Hepatocyte (in vitro differentiated cells): ENCODE measurements around the gene PLPP7. TPM values are rescaled to one million over a fixed set of nuclear protein-coding genes. Genes with fewer than 3 reads are reported as not detected.

ENCODE experiments used
- DNase-seq: peaks from one replicate; pipeline ENCODE4 v3.0.0-alpha.2; 2016; ENCODE audit warnings: low spot score
- H2AFZ ChIP-seq: fragments of 200-600 bp; sonication (generic); 2 replicates; pipeline ENCODE4 v1.6.0; 2016; ENCODE audit warnings: antibody characterized with exemption, mild to moderate bottlenecking
- H3K27ac ChIP-seq: fragments of 200-600 bp; sonication (generic); 2 replicates; pipeline ENCODE4 v1.5.1; 2016; ENCODE audit warnings: mild to moderate bottlenecking
- H3K27me3 ChIP-seq: fragments of 200-600 bp; sonication (generic); 2 replicates; pipeline ENCODE4 v1.6.1; 2016
- H3K36me3 ChIP-seq: fragments of 200-600 bp; sonication (generic); replicated peaks from 2 replicates; pipeline ENCODE4 v1.5.1; 2016; ENCODE audit warnings: low read depth; ENCODE audit not compliant: insufficient read depth
- H3K4me1 ChIP-seq: fragments of 200-600 bp; sonication (generic); 2 replicates; pipeline ENCODE4 v1.5.1; 2016; ENCODE audit warnings: mild to moderate bottlenecking, moderate library complexity; ENCODE audit not compliant: insufficient read depth
- H3K4me2 ChIP-seq: fragments of 200-600 bp; sonication (generic); 2 replicates; pipeline ENCODE4 v1.6.0; 2016
- H3K4me3 ChIP-seq: fragments of 200-600 bp; sonication (generic); 2 replicates; pipeline ENCODE4 v1.5.1; 2016; ENCODE audit warnings: mild to moderate bottlenecking
- H3K79me2 ChIP-seq: fragments of 200-600 bp; sonication (generic); 2 replicates; pipeline ENCODE4 v1.6.0; 2017; ENCODE audit warnings: mild to moderate bottlenecking
- H3K9me2 ChIP-seq: fragments of 200-600 bp; sonication (generic); replicated peaks from 2 replicates; pipeline ENCODE4 v1.6.0; 2017; ENCODE audit warnings: mild to moderate bottlenecking; ENCODE audit not compliant: insufficient read depth
- H3K9me3 ChIP-seq: fragments of 200-600 bp; sonication (generic); 2 replicates; pipeline ENCODE4 v1.5.1; 2016; ENCODE audit warnings: low read depth, mild to moderate bottlenecking
- H4K20me1 ChIP-seq: fragments of 200-600 bp; sonication (generic); 2 replicates; pipeline ENCODE4 v1.6.0; 2016; ENCODE audit warnings: mild to moderate bottlenecking; ENCODE audit not compliant: insufficient read depth, poor library complexity, severe bottlenecking
- EZH2 ChIP-seq: fragments of 200-600 bp; sonication (generic); IDR thresholded peaks from 2 replicates; pipeline ENCODE4 v1.6.1; 2016; ENCODE audit warnings: antibody characterized with exemption, mild to moderate bottlenecking, borderline replicate concordance
- EZH2phosphoT487 ChIP-seq: fragments of 200-600 bp; sonication (generic); IDR thresholded peaks from one replicate; pipeline ENCODE4 v1.6.1; 2018; ENCODE audit warnings: antibody characterized with exemption, mild to moderate bottlenecking, low read depth, moderate library complexity; ENCODE audit not compliant: unreplicated experiment, severe bottlenecking
- WGBS: methylation state at CpG from one replicate; pipeline ENCODE4 v1.1.6; 2016; ENCODE audit warnings: low lambda C conversion rate; ENCODE audit errors: missing lambda C conversion rate; 5-methylcytosine and 5-hydroxymethylcytosine counted together
- polyA plus RNA-seq: library from polyadenylated mRNA; unstranded; fragments of >200 nt; fragmentation: Nextera tagmentation; extraction: Ambion mirVana; gene quantifications from 2 replicates; pipeline ENCODE4 v1.2.1, GENCODE V29; 2016
- total RNA-seq: library from RNA; depleted of rRNA; stranded (reverse); fragments of >200 nt; gene quantifications from 2 replicates; pipeline ENCODE4 v1.2.3, GENCODE V29; 2014
- TF ChIP-seq, protein P1 (sequence below): fragments of 200-600 bp; sonication (generic); IDR thresholded peaks from 2 replicates; pipeline ENCODE4 v1.5.1; 2016; ENCODE audit warnings: antibody characterized with exemption, mild to moderate bottlenecking; ENCODE audit not compliant: poor library complexity

PLPP7 gene
- total and polyA plus RNA-seq, 2 experiments from 2014 or later, result 0.20 to 0.46 TPM

DNA sequence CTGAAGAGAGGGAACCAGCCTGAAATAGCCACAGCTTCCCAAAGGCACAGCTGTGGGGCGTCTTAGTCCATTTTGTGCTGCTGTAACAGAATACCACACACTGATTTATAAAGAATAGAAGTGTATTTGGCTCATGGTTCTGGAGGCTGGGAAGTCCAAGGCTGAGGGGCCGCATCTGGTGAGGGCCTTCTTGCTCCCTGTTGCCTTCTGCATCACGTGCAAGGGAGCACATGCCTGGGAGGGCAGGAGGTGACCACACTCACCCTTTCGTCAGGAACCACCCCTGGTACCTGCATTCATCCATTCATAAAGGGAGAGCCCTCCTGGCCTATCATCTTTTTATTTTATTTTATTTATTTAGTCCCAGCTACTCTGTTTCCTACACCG lies 10.4 kb downstream of the PLPP7 start:
- H3K36me3 ChIP-seq, result no peaks in the 10 kb centered on the region
- TF ChIP-seq EZH2phosphoT487 (no peak), EZH2 (no peak)
- TF ChIP-seq, protein P1, sequence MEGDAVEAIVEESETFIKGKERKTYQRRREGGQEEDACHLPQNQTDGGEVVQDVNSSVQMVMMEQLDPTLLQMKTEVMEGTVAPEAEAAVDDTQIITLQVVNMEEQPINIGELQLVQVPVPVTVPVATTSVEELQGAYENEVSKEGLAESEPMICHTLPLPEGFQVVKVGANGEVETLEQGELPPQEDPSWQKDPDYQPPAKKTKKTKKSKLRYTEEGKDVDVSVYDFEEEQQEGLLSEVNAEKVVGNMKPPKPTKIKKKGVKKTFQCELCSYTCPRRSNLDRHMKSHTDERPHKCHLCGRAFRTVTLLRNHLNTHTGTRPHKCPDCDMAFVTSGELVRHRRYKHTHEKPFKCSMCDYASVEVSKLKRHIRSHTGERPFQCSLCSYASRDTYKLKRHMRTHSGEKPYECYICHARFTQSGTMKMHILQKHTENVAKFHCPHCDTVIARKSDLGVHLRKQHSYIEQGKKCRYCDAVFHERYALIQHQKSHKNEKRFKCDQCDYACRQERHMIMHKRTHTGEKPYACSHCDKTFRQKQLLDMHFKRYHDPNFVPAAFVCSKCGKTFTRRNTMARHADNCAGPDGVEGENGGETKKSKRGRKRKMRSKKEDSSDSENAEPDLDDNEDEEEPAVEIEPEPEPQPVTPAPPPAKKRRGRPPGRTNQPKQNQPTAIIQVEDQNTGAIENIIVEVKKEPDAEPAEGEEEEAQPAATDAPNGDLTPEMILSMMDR, result no peak
- no peak overlapping the region for H3K27ac ChIP-seq
- H2AFZ ChIP-seq, result no peak overlapping the region
- no peaks in the 10 kb centered on the region for H3K9me2 ChIP-seq
- no peaks in the 10 kb centered on the region for H4K20me1 ChIP-seq
- H3K4me3 ChIP-seq, result no peak overlapping the region
- H3K4me2 ChIP-seq, result no peak overlapping the region
- H3K79me2 ChIP-seq, result no peaks in the 10 kb centered on the region
- H3K9me3 ChIP-seq, result no peaks in the 10 kb centered on the region
- no peaks in the 10 kb centered on the region for H3K4me1 ChIP-seq
- no peak for DNase-seq
- 72% methylated on average over 5 of the region's 5 CpGs for WGBS
- H3K27me3 ChIP-seq, result no peaks in the 10 kb centered on the region

DNA sequence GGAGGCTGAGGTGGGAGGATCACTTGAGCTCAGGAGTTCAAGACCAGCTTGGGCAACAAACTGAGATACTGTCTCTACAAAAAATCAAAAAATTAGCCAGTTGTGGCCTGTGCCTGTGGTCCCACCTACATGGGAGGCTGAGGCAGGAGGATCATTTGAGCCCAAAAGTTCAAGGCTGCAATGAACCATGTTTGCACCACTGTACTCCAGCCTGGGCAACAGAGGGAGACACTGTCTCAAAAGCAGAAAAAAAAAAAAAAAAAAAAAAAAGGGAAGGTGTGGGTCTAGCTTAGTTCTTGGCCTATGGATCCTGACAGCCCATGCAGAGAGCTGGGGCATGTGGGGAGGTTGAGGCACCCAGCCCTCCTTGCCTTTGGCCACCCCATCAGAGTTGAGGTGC lies 10.9 kb downstream of the PLPP7 start:
- Histone ChIP-seq H3K36me3 (no peaks in the 10 kb centered on the region), H3K9me2 (no peaks in the 10 kb centered on the region), H3K9me3 (no peaks in the 10 kb centered on the region), H4K20me1 (no peaks in the 10 kb centered on the region), H3K27me3 (no peaks in the 10 kb centered on the region), H3K27ac (no peak overlapping the region), H2AFZ (no peak overlapping the region), H3K4me2 (no peak overlapping the region), H3K4me1 (no peaks in the 10 kb centered on the region), H3K4me3 (no peak overlapping the region), H3K79me2 (no peaks in the 10 kb centered on the region)
- DNase-seq, result no peak
- no peak for TF ChIP-seq EZH2phosphoT487
- no peak for TF ChIP-seq EZH2
- TF ChIP-seq, protein P1, result no peak

DNA sequence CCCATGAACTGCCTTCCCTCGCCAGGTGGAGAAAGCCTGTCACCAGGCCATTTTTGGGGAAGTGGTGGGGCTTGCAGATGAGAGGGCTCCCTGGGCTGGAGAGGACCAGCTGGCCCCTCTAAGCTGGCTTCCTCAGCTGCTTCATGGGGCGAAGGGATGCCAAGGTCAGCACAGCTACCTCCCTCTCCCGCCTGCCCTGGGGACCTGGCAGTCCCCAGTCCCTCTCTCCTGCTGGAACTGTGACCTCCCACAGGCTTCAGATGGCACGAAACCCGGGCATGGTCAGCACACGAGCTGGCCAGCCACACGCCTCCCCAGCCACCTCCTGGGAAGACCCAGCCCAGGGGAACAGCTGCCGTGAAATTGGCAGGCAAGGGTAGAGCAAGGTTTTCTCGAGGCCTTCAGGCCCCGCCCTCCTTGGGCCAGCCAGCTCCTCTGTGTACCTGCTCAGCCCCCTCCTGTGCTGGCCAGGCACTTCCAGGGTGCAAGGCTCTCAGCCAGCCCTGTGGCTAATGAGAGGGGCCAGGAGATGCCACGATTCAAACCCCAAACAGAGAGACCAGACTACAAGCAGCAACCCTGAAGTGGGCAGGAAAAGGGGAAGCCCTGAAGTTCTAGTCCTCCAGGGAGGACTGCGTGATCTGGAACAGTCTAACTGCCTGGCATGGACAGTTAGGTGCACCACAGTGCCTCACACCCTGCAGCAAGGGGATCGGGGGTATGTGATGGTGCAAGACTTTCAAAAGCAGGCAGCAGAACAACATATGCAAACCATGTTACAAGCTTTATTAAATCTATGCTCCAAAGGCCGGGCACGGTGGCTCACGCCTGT lies 12.9 kb downstream of the PLPP7 start:
- no peaks in the 10 kb centered on the region for H3K79me2 ChIP-seq
- no peak overlapping the region for H3K4me2 ChIP-seq
- no peak overlapping the region for H3K4me3 ChIP-seq
- no peaks in the 10 kb centered on the region for H3K4me1 ChIP-seq
- H4K20me1 ChIP-seq, result no peaks in the 10 kb centered on the region
- TF ChIP-seq EZH2phosphoT487 (no peak), EZH2 (no peak)
- TF ChIP-seq, protein P1, result no peak
- H3K9me3 ChIP-seq, result no peaks in the 10 kb centered on the region
- H3K27me3 ChIP-seq, result no peaks in the 10 kb centered on the region
- no peaks in the 10 kb centered on the region for H3K36me3 ChIP-seq
- H3K27ac ChIP-seq, result no peak overlapping the region
- no peaks in the 10 kb centered on the region for H3K9me2 ChIP-seq
- DNase-seq, result no peak
- WGBS, result 86% methylated on average over 16 of the region's 16 CpGs
- H2AFZ ChIP-seq, result no peak overlapping the region
